ENCODE measurements around the gene OR1I1. TPM values are rescaled to one million over a fixed set of nuclear protein-coding genes. Genes with fewer than 3 reads are reported as not detected.

The OR1I1 gene
- total RNA-seq, 1 experiment from 2014 or later = not detected

GRCh38 chr19:15118789-15119494, 36.9 kb downstream of the OR1I1 start:
- H3K36me3 Mint-ChIP-seq = peaks cover 56% of the 10 kb centered on the region
- no peak overlapping the region for H3K27ac Mint-ChIP-seq
- no peaks in the 10 kb centered on the region for H3K9me3 Mint-ChIP-seq
- peaks cover under 1% of the 10 kb centered on the region; the same call in 1 of the 2 replicates for H3K4me1 Mint-ChIP-seq
- POLR2A ChIA-PET = interaction anchor here (0.5 kb wide), 1 partner anchor 484 kb away, joined by 4 read pairs; no protein-coding TSS in a partner anchor
- no peaks in the 10 kb centered on the region for H3K27me3 Mint-ChIP-seq (ENCODE audit: low read depth)
- no peak for DNase-seq (ENCODE audit: low spot score)
- CTCF ChIA-PET = interaction anchor here (0.5 to 1.7 kb wide), 2 partner anchors 17 to 94 kb away, joined by 3 to 6 read pairs; no protein-coding TSS in a partner anchor
- no peak overlapping the region for H3K4me3 Mint-ChIP-seq
- TF ChIP-seq ZNF281 (CRISPR knock-in tag; IDR thresholded peaks at IDR 0.05) (no peak), ESRRA (CRISPR knock-in tag; IDR thresholded peaks at IDR 0.05; ENCODE audit: borderline replicate concordance) (no peak), RELA (CRISPR knock-in tag; IDR thresholded peaks at IDR 0.05; ENCODE audit: borderline replicate concordance) (no peak), GTF2I (CRISPR knock-in tag; conservative IDR thresholded peaks at IDR 0.05) (no peak), USF2 (CRISPR knock-in tag; IDR thresholded peaks at IDR 0.05) (no peak), ATF2 (CRISPR knock-in tag; IDR thresholded peaks at IDR 0.05; ENCODE audit: borderline replicate concordance, low read depth) (no peak), MYBL2 (CRISPR knock-in tag; IDR thresholded peaks at IDR 0.05) (no peak)
- no peak for ATAC-seq

- POLR2A ChIA-PET = no interaction called here
- Mint-ChIP-seq H3K27ac (no peak overlapping the region; the same call in 1 of the 2 replicates), H3K4me3 (no peak overlapping the region), H3K9me3 (no peaks in the 10 kb centered on the region), H3K27me3 (ENCODE audit: low read depth) (no peaks in the 10 kb centered on the region), H3K36me3 (peaks cover 49% of the 10 kb centered on the region), H3K4me1 (peaks cover 5% of the 10 kb centered on the region; the same call in 1 of the 2 replicates)
- no peak for ATAC-seq
- CTCF ChIA-PET = interaction anchor here (0.6 to 2.3 kb wide), 19 partner anchors 8 to 336 kb away, joined by 3 to 14 read pairs (median 4); partner anchors contain the start of gene EPHX3
- DNase-seq (ENCODE audit: low spot score) = peak; percentile 49
- peak; percentile 23; the same call in 1 of the 2 replicates for TF ChIP-seq CTCF (IDR thresholded peaks at IDR 0.05)
- TF ChIP-seq ESRRA (CRISPR knock-in tag; IDR thresholded peaks at IDR 0.05; ENCODE audit: borderline replicate concordance) = no peak
Observed at GRCh38 chr19:15120135-15121026, 38.4 kb downstream of the OR1I1 start.

- Mint-ChIP-seq H3K27ac (no peak overlapping the region), H3K36me3 (peaks cover 41% of the 10 kb centered on the region), H3K9me3 (no peaks in the 10 kb centered on the region), H3K4me3 (no peak overlapping the region), H3K4me1 (peaks cover 5% of the 10 kb centered on the region; the same call in 1 of the 2 replicates), H3K27me3 (ENCODE audit: low read depth) (no peaks in the 10 kb centered on the region; the same call in 1 of the 2 replicates)
- DNase-seq (ENCODE audit: low spot score) (no peak), ATAC-seq (no peak)
- no peak for TF ChIP-seq HMGXB4 (CRISPR knock-in tag; IDR thresholded peaks at IDR 0.05)
- TF ChIP-seq PRDM15 (CRISPR knock-in tag; IDR thresholded peaks at IDR 0.05) = no peak
- CTCF ChIA-PET = no interaction called here
- POLR2A ChIA-PET = no interaction called here
Observed at GRCh38 chr19:15122331-15123030, 40.5 kb downstream of the OR1I1 start.
